ENCODE results near the gene SEC31B. TPM values are rescaled to one million over a fixed set of nuclear protein-coding genes. Genes with fewer than 3 reads are reported as not detected.

Gene SEC31B
- total RNA-seq, 1 donor from 2014 or later: 13.2 TPM

- TF ChIP-seq, protein P1, sequence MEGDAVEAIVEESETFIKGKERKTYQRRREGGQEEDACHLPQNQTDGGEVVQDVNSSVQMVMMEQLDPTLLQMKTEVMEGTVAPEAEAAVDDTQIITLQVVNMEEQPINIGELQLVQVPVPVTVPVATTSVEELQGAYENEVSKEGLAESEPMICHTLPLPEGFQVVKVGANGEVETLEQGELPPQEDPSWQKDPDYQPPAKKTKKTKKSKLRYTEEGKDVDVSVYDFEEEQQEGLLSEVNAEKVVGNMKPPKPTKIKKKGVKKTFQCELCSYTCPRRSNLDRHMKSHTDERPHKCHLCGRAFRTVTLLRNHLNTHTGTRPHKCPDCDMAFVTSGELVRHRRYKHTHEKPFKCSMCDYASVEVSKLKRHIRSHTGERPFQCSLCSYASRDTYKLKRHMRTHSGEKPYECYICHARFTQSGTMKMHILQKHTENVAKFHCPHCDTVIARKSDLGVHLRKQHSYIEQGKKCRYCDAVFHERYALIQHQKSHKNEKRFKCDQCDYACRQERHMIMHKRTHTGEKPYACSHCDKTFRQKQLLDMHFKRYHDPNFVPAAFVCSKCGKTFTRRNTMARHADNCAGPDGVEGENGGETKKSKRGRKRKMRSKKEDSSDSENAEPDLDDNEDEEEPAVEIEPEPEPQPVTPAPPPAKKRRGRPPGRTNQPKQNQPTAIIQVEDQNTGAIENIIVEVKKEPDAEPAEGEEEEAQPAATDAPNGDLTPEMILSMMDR (IDR thresholded peaks at IDR 0.05; ENCODE audit: unreplicated experiment): no peak
- Mint-ChIP-seq H3K9me3 (ENCODE audit: unreplicated experiment) (no peaks in the 10 kb centered on the region), H3K4me1 (ENCODE audit: unreplicated experiment) (peaks cover 16% of the 10 kb centered on the region), H3K27me3 (ENCODE audit: unreplicated experiment) (peaks cover 10% of the 10 kb centered on the region), H3K36me3 (ENCODE audit: low read depth, unreplicated experiment) (peaks cover 24% of the 10 kb centered on the region), H3K27ac (ENCODE audit: unreplicated experiment) (no peak overlapping the region), H3K4me3 (ENCODE audit: unreplicated experiment) (peak overlapping the region; percentile 21)
- no peak for DNase-seq (ENCODE audit: low spot score)
Measured at GRCh38 chr10:100489396-100489795, 30.3 kb downstream of the SEC31B start.

DNA sequence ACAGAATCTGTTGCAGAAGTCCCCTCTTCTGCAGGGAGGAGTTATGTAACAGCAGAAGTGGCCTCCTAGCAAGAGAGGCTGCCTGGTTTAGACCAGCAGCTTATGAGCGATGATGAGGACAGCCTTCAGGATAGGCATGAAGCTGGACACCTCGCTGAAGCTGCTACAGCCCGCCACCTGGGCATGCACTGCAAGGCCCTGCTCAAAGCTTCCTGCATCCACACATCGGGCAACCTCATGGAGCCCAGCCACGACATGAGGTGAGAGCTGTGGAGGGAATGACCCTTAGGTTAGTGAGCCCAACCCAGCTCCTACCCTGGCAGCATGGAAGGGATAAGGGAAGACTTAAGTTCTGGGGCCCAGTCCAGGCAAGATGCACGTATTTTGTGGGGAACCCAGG lies 32.1 kb downstream of the SEC31B start:
- no peak for DNase-seq (ENCODE audit: low spot score)
- Mint-ChIP-seq H3K4me1 (ENCODE audit: unreplicated experiment) (peaks cover 30% of the 10 kb centered on the region), H3K27ac (ENCODE audit: unreplicated experiment) (no peak overlapping the region), H3K27me3 (ENCODE audit: unreplicated experiment) (peaks cover 12% of the 10 kb centered on the region), H3K36me3 (ENCODE audit: low read depth, unreplicated experiment) (peaks cover 22% of the 10 kb centered on the region), H3K4me3 (ENCODE audit: unreplicated experiment) (no peak overlapping the region), H3K9me3 (ENCODE audit: unreplicated experiment) (no peaks in the 10 kb centered on the region)
- TF ChIP-seq, protein P1 (IDR thresholded peaks at IDR 0.05; ENCODE audit: unreplicated experiment): no peak

DNA sequence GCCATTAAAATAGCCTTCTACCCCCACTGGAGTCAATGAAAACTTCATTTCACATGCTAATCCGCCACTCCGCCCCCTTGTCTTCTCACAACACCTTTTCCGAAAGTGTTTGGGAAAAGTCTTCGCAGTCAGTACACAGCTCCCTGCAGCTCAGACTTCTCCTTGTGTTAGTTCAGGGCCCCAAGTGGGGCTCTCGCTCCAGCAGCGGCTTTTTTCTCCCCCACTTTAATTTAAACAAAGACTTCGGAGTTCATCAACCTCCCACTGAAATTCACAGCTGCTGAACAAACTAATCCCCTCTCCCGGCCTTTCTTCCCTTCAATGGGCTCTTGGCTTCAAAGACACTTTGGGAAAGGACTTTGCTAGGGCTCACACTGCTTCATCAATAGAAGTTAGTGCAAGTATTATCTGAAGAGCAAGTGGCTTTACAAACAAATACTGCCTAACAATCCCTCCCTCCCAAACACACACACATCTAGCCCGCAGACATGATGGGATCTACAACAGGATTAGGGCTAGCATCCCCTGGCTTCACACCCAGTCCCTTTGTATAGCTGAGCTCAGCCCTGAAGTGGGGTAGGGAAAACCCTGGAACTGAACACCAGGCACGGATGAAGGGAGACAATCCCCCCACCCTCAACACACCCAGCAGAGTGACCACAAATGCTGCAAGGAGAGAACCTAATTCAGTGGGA lies 33.7 kb downstream of the SEC31B start:
- H3K4me3 Mint-ChIP-seq (ENCODE audit: unreplicated experiment): peak overlapping the region; percentile 51
- H3K36me3 Mint-ChIP-seq (ENCODE audit: low read depth, unreplicated experiment): peaks cover 22% of the 10 kb centered on the region
- TF ChIP-seq, protein P1 (IDR thresholded peaks at IDR 0.05; ENCODE audit: unreplicated experiment): no peak
- peaks cover 17% of the 10 kb centered on the region for H3K27me3 Mint-ChIP-seq (ENCODE audit: unreplicated experiment)
- no peak overlapping the region for H3K27ac Mint-ChIP-seq (ENCODE audit: unreplicated experiment)
- H3K9me3 Mint-ChIP-seq (ENCODE audit: unreplicated experiment): no peaks in the 10 kb centered on the region
- H3K4me1 Mint-ChIP-seq (ENCODE audit: unreplicated experiment): peaks cover 33% of the 10 kb centered on the region
- no peak for DNase-seq (ENCODE audit: low spot score)

- Mint-ChIP-seq H3K4me1 (ENCODE audit: unreplicated experiment) (peaks cover 33% of the 10 kb centered on the region), H3K4me3 (ENCODE audit: unreplicated experiment) (peak overlapping the region; percentile 15), H3K36me3 (ENCODE audit: low read depth, unreplicated experiment) (peaks cover 22% of the 10 kb centered on the region), H3K27ac (ENCODE audit: unreplicated experiment) (no peak overlapping the region), H3K9me3 (ENCODE audit: unreplicated experiment) (no peaks in the 10 kb centered on the region), H3K27me3 (ENCODE audit: unreplicated experiment) (peaks cover 17% of the 10 kb centered on the region)
- DNase-seq (ENCODE audit: low spot score): no peak
- TF ChIP-seq, protein P1 (IDR thresholded peaks at IDR 0.05; ENCODE audit: unreplicated experiment): no peak
Measured at GRCh38 chr10:100485366-100485765, 34.3 kb downstream of the SEC31B start.

GRCh38 chr10:100483876-100484666 lies 35.6 kb downstream of the SEC31B start:
- H3K9me3 Mint-ChIP-seq (ENCODE audit: unreplicated experiment): no peaks in the 10 kb centered on the region
- H3K27me3 Mint-ChIP-seq (ENCODE audit: unreplicated experiment): peaks cover 17% of the 10 kb centered on the region
- no peak overlapping the region for H3K4me3 Mint-ChIP-seq (ENCODE audit: unreplicated experiment)
- no peak for DNase-seq (ENCODE audit: low spot score)
- TF ChIP-seq, protein P1 (IDR thresholded peaks at IDR 0.05; ENCODE audit: unreplicated experiment): no peak
- peaks cover 33% of the 10 kb centered on the region for H3K4me1 Mint-ChIP-seq (ENCODE audit: unreplicated experiment)
- no peak overlapping the region for H3K27ac Mint-ChIP-seq (ENCODE audit: unreplicated experiment)
- H3K36me3 Mint-ChIP-seq (ENCODE audit: low read depth, unreplicated experiment): peaks cover 18% of the 10 kb centered on the region
